ENCODE measurements around the gene ENTPD8. TPM values are rescaled to one million over a fixed set of nuclear protein-coding genes. Genes with fewer than 3 reads are reported as not detected.
A peak's percentile ranks its signal among the peaks of the same experiment; 100 is the strongest.

The ENTPD8 gene
- total RNA-seq, 1 experiment from 2014 or later: 0.77 TPM

GRCh38 chr9:137446851-137447471 lies 5.8 kb upstream of the ENTPD8 start:
- WGBS (ENCODE audit: extremely low coverage, insufficient read length, low lambda C conversion rate): no CpG with 5 or more reads among the region's 21 CpGs
- H2BK120ac ChIP-seq (ENCODE audit: low read depth, low read length, poor library complexity, severe bottlenecking): no peak overlapping the region
- H3T11ph ChIP-seq (ENCODE audit: low read length): no peak overlapping the region
- H3K14ac ChIP-seq (ENCODE audit: insufficient read depth, low read length): no peak overlapping the region
- peak overlapping the region in 1 of 3 experiments; percentile 42; a peak in 1 of 7 replicates for H3K27ac Mint-ChIP-seq
- peaks cover 6 to 12% of the 10 kb centered on the region in 2 experiments for H3K4me1 Mint-ChIP-seq
- no peak overlapping the region for H2AK5ac ChIP-seq (ENCODE audit: insufficient read length, low read length)
- no peak overlapping the region for H3K23ac ChIP-seq (ENCODE audit: insufficient read length, low read depth, low read length)
- H3K4me2 ChIP-seq (ENCODE audit: insufficient read depth, insufficient read length, low read length): no peak overlapping the region
- 0 out of 5 replicates have a peak, but pooled peaks cover 0 to under 1% of the 10 kb centered on the region in 2 experiments for H3K9me3 Mint-ChIP-seq
- H3K9me3 ChIP-seq (ENCODE audit: control insufficient read depth, low read depth, low read length): no peaks in the 10 kb centered on the region
- H3K4me3 Mint-ChIP-seq: no peak overlapping the region
- H2BK12ac ChIP-seq (ENCODE audit: insufficient read length, low read depth, low read length): no peak overlapping the region
- DNase-seq: no peak
- no peak overlapping the region for H3K9ac ChIP-seq (ENCODE audit: extremely low read depth, insufficient read length, low read length)
- peaks cover 3% of the 10 kb centered on the region for H4K20me1 ChIP-seq (ENCODE audit: control insufficient read depth, insufficient read depth, insufficient read length)
- H2BK20ac ChIP-seq (ENCODE audit: low read depth, low read length, poor library complexity, severe bottlenecking): no peak overlapping the region
- H4K5ac ChIP-seq (ENCODE audit: insufficient read length, low read depth, low read length): no peak overlapping the region
- H2BK5ac ChIP-seq (ENCODE audit: insufficient read length, low read length): no peak overlapping the region
- H2AFZ ChIP-seq (ENCODE audit: low read length): no peak overlapping the region
- no peak overlapping the region for H4K8ac ChIP-seq (replicated peaks; ENCODE audit: insufficient read length, low read depth, low read length)
- no peak overlapping the region for H3K27ac ChIP-seq (ENCODE audit: insufficient read length, low read depth, low read length)
- H3K4me1 ChIP-seq (ENCODE audit: insufficient read depth, low read length): no peaks in the 10 kb centered on the region
- no peak for TF ChIP-seq CTCF (conservative IDR thresholded peaks at IDR 0.05)
- no peaks in the 10 kb centered on the region for H3K79me1 ChIP-seq (ENCODE audit: insufficient read depth, low read depth, low read length, poor library complexity, severe bottlenecking)
- H3K79me2 ChIP-seq (ENCODE audit: insufficient read depth, low read length): no peaks in the 10 kb centered on the region
- H3K4ac ChIP-seq (ENCODE audit: low read depth, low read length): no peak overlapping the region
- H3K56ac ChIP-seq (ENCODE audit: insufficient read length, low read depth, low read length): no peak overlapping the region
- peaks cover 0 to 7% (median 0%) of the 10 kb centered on the region in 3 experiments; a peak in 4 of 7 replicates for H3K36me3 Mint-ChIP-seq (ENCODE audit: insufficient read depth in 1 of 3, low read depth in 3 of 3)
- no peak overlapping the region for H3K18ac ChIP-seq (ENCODE audit: insufficient read length, low read depth, low read length)
- no peak overlapping the region for H4K91ac ChIP-seq (ENCODE audit: insufficient read length, low read depth, low read length)
- no peak overlapping the region for H2BK15ac ChIP-seq (ENCODE audit: low read depth, low read length)
- H3K27me3 ChIP-seq (ENCODE audit: insufficient read depth, low read length): no peaks in the 10 kb centered on the region
- no peaks in the 10 kb centered on the region for H3K23me2 ChIP-seq (ENCODE audit: insufficient read length, low read depth, low read length, poor library complexity, severe bottlenecking)
- peaks cover 18% of the 10 kb centered on the region for H3K27me3 Mint-ChIP-seq (ENCODE audit: low read depth)

Data from H9 (cell line).